WTC11 (cell line): ENCODE measurements around the gene RPL27. TPM values are rescaled to one million over a fixed set of nuclear protein-coding genes. Genes with fewer than 3 reads are reported as not detected.
A peak's percentile ranks its signal among the peaks of the same experiment; 100 is the strongest.

Experiments used
- ATF1 ChIP-seq: sonication (generic); formaldehyde crosslinking; IDR thresholded peaks from 2 replicates; pipeline ENCODE4 v1.8.1; 2023; ENCODE audit warnings: mild to moderate bottlenecking, moderate library complexity, missing genetic modification reagents
- ATF3 ChIP-seq: sonication (generic); formaldehyde crosslinking; conservative IDR thresholded peaks from 2 replicates; pipeline ENCODE4 v1.8.1; 2022; ENCODE audit warnings: mild to moderate bottlenecking, missing genetic modification reagents
- ATF6 ChIP-seq: sonication (generic); formaldehyde crosslinking; IDR thresholded peaks from 2 replicates; pipeline ENCODE4 v1.8.1; 2023; ENCODE audit warnings: mild to moderate bottlenecking, missing genetic modification reagents
- CREB1 ChIP-seq: sonication (generic); formaldehyde crosslinking; IDR thresholded peaks from 2 replicates; pipeline ENCODE4 v1.8.0; 2023; ENCODE audit warnings: mild to moderate bottlenecking, missing genetic modification reagents
- EMX1 ChIP-seq: fragments of 250-450 bp; sonication (Bioruptor Pico); IDR thresholded peaks from 2 replicates; pipeline ENCODE4 v1.8.0; 2021; ENCODE audit warnings: mild to moderate bottlenecking
- GRHL2 ChIP-seq: fragments of 250-450 bp; sonication (Bioruptor Pico); IDR thresholded peaks from 2 replicates; pipeline ENCODE4 v1.8.0; 2022; ENCODE audit warnings: mild to moderate bottlenecking, moderate library complexity; ENCODE audit not compliant: insufficient replicate concordance, severe bottlenecking
- GTF2I ChIP-seq: fragments of 250-450 bp; sonication (Bioruptor Pico); conservative IDR thresholded peaks from 2 replicates; pipeline ENCODE4 v1.4.0; 2021; ENCODE audit warnings: mild to moderate bottlenecking
- IRF1 ChIP-seq: sonication (generic); formaldehyde crosslinking; IDR thresholded peaks from 2 replicates; pipeline ENCODE4 v1.8.0; 2023; ENCODE audit warnings: missing genetic modification reagents
- NR1H2 ChIP-seq: sonication (generic); formaldehyde crosslinking; IDR thresholded peaks from 2 replicates; pipeline ENCODE4 v1.9.0; 2021; ENCODE audit warnings: mild to moderate bottlenecking, moderate library complexity, missing genetic modification reagents
- NR2C2 ChIP-seq: sonication (generic); formaldehyde crosslinking; IDR thresholded peaks from 2 replicates; pipeline ENCODE4 v1.8.0; 2022; ENCODE audit warnings: mild to moderate bottlenecking, missing genetic modification reagents
- SMAD3 ChIP-seq: sonication (generic); formaldehyde crosslinking; IDR thresholded peaks from 2 replicates; pipeline ENCODE4 v1.8.0; 2022; ENCODE audit warnings: missing genetic modification reagents, mild to moderate bottlenecking, borderline replicate concordance
- TCF7 ChIP-seq: sonication (generic); formaldehyde crosslinking; IDR thresholded peaks from 2 replicates; pipeline ENCODE4 v1.8.0; 2022; ENCODE audit warnings: mild to moderate bottlenecking, low read depth, missing genetic modification reagents, moderate library complexity
- USF1 ChIP-seq: sonication (generic); formaldehyde crosslinking; IDR thresholded peaks from 2 replicates; pipeline ENCODE4 v1.8.0; 2022; ENCODE audit warnings: mild to moderate bottlenecking, missing genetic modification reagents
- ZNF138 ChIP-seq: sonication (generic); formaldehyde crosslinking; conservative IDR thresholded peaks from 2 replicates; pipeline ENCODE4 v1.8.1; 2022; ENCODE audit warnings: mild to moderate bottlenecking, moderate library complexity, missing genetic modification reagents
- ZNF232 ChIP-seq: sonication (generic); formaldehyde crosslinking; IDR thresholded peaks from 2 replicates; pipeline ENCODE4 v1.8.0; 2022; ENCODE audit warnings: mild to moderate bottlenecking, missing genetic modification reagents
- ZNF281 ChIP-seq: sonication (generic); formaldehyde crosslinking; IDR thresholded peaks from 2 replicates; pipeline ENCODE4 v1.8.0; 2023; ENCODE audit warnings: mild to moderate bottlenecking, missing genetic modification reagents
- ZNF423 ChIP-seq: fragments of 250-450 bp; sonication (Bioruptor Pico); IDR thresholded peaks from 2 replicates; pipeline ENCODE4 v2.1.2; 2022; ENCODE audit warnings: mild to moderate bottlenecking, moderate library complexity
- total RNA-seq: library from RNA; stranded (reverse); gene quantifications from 3 replicates; pipeline ENCODE4 v1.2.3, GENCODE V29; 2021
- TF ChIP-seq, protein P1 (sequence below): fragments of 250-450 bp; sonication (Bioruptor Pico); IDR thresholded peaks from 2 replicates; pipeline ENCODE4 v1.9.0; 2021; ENCODE audit warnings: moderate library complexity, mild to moderate bottlenecking, inconsistent platforms, borderline replicate concordance
- TF ChIP-seq, protein P2 (sequence below): fragments of 250-450 bp; sonication (Bioruptor Pico); IDR thresholded peaks from 2 replicates; pipeline ENCODE4 v1.9.0; 2021; ENCODE audit warnings: mild to moderate bottlenecking

Gene RPL27
- total RNA-seq, 1 experiment from 2014 or later = 1,391 TPM

DNA sequence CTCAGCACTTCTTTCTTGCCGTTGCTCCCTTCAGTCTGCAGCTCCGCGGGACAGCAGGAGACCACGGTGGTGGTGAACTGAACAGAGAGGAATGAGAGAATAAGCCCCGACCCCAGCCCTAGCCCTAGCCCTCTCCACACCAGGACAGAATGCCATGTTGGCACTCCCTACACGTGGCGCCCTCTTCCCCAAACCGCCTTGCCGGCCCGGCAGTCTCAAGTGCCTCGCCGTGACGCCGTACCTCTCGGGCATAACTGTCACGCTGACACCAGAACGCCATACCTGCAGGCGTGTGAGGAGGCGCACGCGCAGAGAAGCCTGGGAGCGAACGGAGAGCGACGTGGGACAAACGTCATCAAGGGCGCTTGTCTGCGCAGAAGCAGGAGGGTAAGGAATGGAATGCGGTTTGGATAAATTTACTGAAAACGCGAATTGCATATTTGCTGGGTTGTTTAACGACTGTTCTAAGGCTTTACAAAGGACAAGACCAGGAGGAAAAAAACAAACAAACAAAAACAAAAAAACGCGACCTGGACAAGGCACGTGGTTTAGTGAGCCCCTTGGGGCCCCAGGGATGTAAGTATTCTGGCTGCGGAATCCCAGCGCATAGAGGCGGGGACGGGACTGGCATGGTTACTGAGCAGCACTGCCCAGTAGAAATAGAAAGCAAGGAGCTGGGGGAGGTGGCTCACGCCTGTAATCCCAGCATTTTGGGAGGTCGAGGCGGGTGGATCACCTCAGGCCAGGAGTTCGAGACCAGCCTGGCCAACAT is 33.9 kb upstream of the RPL27 start, which contains the start of gene AARSD1 (continued):
- no peak for TF ChIP-seq NR2C2
- TF ChIP-seq CREB1 (CRISPR knock-in tag) = peak; percentile 66; the same call in 1 of the 2 replicates
- TF ChIP-seq TCF7 = no peak
- TF ChIP-seq GTF2I (CRISPR knock-in tag) = no peak
- TF ChIP-seq SMAD3 (CRISPR knock-in tag) = peak; percentile 72; the same call in 1 of the 2 replicates
- TF ChIP-seq USF1 (CRISPR knock-in tag) = peak; percentile 63; the same call in 1 of the 2 replicates
- TF ChIP-seq, protein P1, sequence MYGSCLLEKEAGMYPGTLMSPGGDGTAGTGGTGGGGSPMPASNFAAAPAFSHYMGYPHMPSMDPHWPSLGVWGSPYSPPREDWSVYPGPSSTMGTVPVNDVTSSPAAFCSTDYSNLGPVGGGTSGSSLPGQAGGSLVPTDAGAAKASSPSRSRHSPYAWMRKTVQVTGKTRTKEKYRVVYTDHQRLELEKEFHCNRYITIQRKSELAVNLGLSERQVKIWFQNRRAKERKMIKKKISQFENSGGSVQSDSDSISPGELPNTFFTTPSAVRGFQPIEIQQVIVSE (CRISPR knock-in tag) = no peak
- TF ChIP-seq ATF6 (CRISPR knock-in tag) = no peak
- TF ChIP-seq, protein P2, sequence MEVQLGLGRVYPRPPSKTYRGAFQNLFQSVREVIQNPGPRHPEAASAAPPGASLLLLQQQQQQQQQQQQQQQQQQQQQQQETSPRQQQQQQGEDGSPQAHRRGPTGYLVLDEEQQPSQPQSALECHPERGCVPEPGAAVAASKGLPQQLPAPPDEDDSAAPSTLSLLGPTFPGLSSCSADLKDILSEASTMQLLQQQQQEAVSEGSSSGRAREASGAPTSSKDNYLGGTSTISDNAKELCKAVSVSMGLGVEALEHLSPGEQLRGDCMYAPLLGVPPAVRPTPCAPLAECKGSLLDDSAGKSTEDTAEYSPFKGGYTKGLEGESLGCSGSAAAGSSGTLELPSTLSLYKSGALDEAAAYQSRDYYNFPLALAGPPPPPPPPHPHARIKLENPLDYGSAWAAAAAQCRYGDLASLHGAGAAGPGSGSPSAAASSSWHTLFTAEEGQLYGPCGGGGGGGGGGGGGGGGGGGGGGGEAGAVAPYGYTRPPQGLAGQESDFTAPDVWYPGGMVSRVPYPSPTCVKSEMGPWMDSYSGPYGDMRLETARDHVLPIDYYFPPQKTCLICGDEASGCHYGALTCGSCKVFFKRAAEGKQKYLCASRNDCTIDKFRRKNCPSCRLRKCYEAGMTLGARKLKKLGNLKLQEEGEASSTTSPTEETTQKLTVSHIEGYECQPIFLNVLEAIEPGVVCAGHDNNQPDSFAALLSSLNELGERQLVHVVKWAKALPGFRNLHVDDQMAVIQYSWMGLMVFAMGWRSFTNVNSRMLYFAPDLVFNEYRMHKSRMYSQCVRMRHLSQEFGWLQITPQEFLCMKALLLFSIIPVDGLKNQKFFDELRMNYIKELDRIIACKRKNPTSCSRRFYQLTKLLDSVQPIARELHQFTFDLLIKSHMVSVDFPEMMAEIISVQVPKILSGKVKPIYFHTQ (CRISPR knock-in tag) = no peak
- TF ChIP-seq ZNF232 = peak; percentile 60; the same call in 1 of the 2 replicates
- peak; percentile 87 for TF ChIP-seq ZNF138 (CRISPR knock-in tag)
- no peak for TF ChIP-seq GRHL2
- no peak for TF ChIP-seq ATF1
- no peak for TF ChIP-seq ZNF281 (CRISPR knock-in tag)
- no peak for TF ChIP-seq IRF1
- TF ChIP-seq ZNF423 (CRISPR knock-in tag) = no peak
- peak; percentile 21; the same call in 1 of the 2 replicates for TF ChIP-seq NR1H2 (CRISPR knock-in tag)
- TF ChIP-seq ATF3 (CRISPR knock-in tag) = no peak
- TF ChIP-seq EMX1 (CRISPR knock-in tag) = no peak
